Psoas muscle (tissue), 8 donors: ENCODE data around the gene TBC1D32. TPM values are rescaled to one million over a fixed set of nuclear protein-coding genes. Genes with fewer than 3 reads are reported as not detected.
"Not testable (repeated sequence)": the region's sequence is repeated elsewhere in the genome, so short reads cannot be mapped to it uniquely, and the experiment has no call there.

ENCODE experiments used
- ATAC-seq, 4 donors: fragments of 200-7000 bp; cut with Tn5 transposase; one replicate each; pipeline ENCODE4 v1.9.1; 2020; ENCODE audit warnings: moderate library complexity in 3 of 4, mild to moderate bottlenecking in 2 of 4
- DNase-seq, 2 donors: peaks; one replicate each; pipeline ENCODE4 v3.0.0-alpha.2; 2020
- H3K27ac ChIP-seq: fragments of 200-600 bp; one replicate; pipeline ENCODE4 v1.8.0; 2022
- H3K27me3 ChIP-seq, 3 donors: fragments of 200-600 bp in 1 of 3; one replicate each; pipeline versions ENCODE4 v1.6.1 to v1.8.0; 2013 to 2022; ENCODE audit warnings: low read length in 2 of 3, mild to moderate bottlenecking in 2 of 3, moderate library complexity in 1 of 3; ENCODE audit not compliant: insufficient read depth in 3 of 3
- H3K36me3 ChIP-seq, 2 donors: fragments of 200-600 bp in 1 of 2; one replicate each; pipeline versions ENCODE4 v1.6.1 to v1.8.0; 2013 to 2022; ENCODE audit warnings: low read depth in 1 of 2, mild to moderate bottlenecking in 1 of 2, moderate library complexity in 1 of 2; ENCODE audit not compliant: insufficient read depth in 1 of 2
- H3K4me1 ChIP-seq: fragments of 200-600 bp; one replicate; pipeline ENCODE4 v1.8.0; 2022
- H3K4me3 ChIP-seq: fragments of 200-600 bp; one replicate; pipeline ENCODE4 v1.8.0; 2022; ENCODE audit warnings: mild to moderate bottlenecking
- H3K9me3 ChIP-seq: fragments of 200-600 bp; one replicate; pipeline ENCODE4 v1.8.0; 2022
- WGBS, 3 donors: extraction: QIAGEN DNeasy Blood & Tissue Kit; methylation state at CpG; one replicate each; pipeline versions ENCODE4 v1.1.6 to v1.1.7; 2013; 5-methylcytosine and 5-hydroxymethylcytosine counted together
- intact Hi-C, 2 donors: fragments of 100-400 bp; cut with DNase I; formaldehyde crosslinking; loops; one replicate each; pipeline versions ENCODE4 v1.11.0 to v1.14.2; 2022
- polyA plus RNA-seq, 3 donors: library from polyadenylated mRNA; stranded (reverse); fragments of 200-250 nt; gene quantifications; one replicate each; pipeline ENCODE4 v1.2.3, GENCODE V29; 2013
- total RNA-seq, 4 donors: library from RNA; stranded (reverse); fragmentation: NEBNext Ultra II Directional in 2 of 4; extraction: Animal tissue kit (Norgen Biotek cat#: 25700) in 2 of 4; gene quantifications; one replicate each; pipeline versions ENCODE4 v1.2.1 to v1.2.4, GENCODE V29; 2021 to 2023
- TF ChIP-seq, protein P1 (sequence below): fragments of 200-600 bp; IDR thresholded peaks from one replicate; pipeline ENCODE4 v1.8.0; 2022; ENCODE audit warnings: antibody characterized with exemption
- donor health status: healthy with polysubstance abuse.
- donor health status: DM: no; HTN: no; CAD: no; lungs with moderate emphysema.
- donor health status: Bipolar disorder and iron deficiency.
- donor health status: healthy.
- donor health status: DM: yes; HTN: yes; CAD: no.
- donor health status: DM: no; HTN: no; CAD: no.
- donor health status: DM: no; HTN: no; CAD: no.
- donor health status: DM: yes; HTN: yes; CAD: no.

The TBC1D32 gene
- total and polyA plus RNA-seq, 7 donors, result 0.29 to 1.8 (median 0.45) TPM

DNA sequence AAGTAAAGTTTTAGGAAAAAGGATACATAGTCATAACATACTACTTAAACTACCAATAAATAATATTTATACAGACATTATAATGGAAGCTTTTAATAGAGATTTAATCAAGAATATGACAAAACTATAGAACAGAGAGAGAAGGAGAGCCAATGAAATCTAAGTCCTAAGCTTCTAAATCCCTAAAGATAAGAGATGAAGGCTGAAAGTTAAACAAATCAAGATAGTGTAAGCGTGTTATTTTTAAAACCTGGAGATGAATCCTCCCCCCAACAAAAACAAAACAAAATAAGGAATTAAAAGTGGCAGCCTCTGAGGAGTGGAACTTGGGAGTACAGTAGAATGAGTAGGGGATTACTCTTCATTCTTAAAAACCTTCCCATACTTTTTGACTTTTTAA lies 145.9 kb downstream of the TBC1D32 start:
- no peak overlapping the region for H3K4me3 ChIP-seq
- intact Hi-C loops, result no loop called here
- DNase-seq, result no peak
- 80 to 90% (median 84%) methylated on average over 1 of the region's 1 CpG for WGBS, 3 donors
- H3K36me3 ChIP-seq, result no peaks in the 10 kb centered on the region
- no peak overlapping the region for H3K27ac ChIP-seq
- TF ChIP-seq, protein P1, sequence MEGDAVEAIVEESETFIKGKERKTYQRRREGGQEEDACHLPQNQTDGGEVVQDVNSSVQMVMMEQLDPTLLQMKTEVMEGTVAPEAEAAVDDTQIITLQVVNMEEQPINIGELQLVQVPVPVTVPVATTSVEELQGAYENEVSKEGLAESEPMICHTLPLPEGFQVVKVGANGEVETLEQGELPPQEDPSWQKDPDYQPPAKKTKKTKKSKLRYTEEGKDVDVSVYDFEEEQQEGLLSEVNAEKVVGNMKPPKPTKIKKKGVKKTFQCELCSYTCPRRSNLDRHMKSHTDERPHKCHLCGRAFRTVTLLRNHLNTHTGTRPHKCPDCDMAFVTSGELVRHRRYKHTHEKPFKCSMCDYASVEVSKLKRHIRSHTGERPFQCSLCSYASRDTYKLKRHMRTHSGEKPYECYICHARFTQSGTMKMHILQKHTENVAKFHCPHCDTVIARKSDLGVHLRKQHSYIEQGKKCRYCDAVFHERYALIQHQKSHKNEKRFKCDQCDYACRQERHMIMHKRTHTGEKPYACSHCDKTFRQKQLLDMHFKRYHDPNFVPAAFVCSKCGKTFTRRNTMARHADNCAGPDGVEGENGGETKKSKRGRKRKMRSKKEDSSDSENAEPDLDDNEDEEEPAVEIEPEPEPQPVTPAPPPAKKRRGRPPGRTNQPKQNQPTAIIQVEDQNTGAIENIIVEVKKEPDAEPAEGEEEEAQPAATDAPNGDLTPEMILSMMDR, result no peak
- no peak for ATAC-seq
- no peaks in the 10 kb centered on the region for H3K4me1 ChIP-seq
- H3K9me3 ChIP-seq, result no peaks in the 10 kb centered on the region
- no peaks in the 10 kb centered on the region for H3K27me3 ChIP-seq

DNA sequence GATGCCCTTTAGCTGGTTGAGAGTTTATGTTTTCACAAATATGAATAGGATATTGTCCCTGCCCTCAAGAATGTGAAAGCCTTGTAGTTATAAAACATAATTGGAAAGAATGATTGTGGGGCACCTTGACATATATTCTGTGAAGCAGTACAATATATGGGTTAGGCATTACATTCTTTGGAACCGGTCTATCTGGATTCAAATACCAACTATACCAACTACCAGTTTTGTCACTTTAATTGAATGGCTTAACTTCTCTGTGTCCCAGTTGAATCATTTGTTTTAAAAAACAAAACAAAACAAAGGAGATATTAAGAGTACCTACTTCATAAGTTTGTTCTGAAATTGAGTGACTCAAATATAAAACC lies 146.5 kb downstream of the TBC1D32 start:
- no peaks in the 10 kb centered on the region for H3K27me3 ChIP-seq
- 89 to 97% (median 92%) methylated on average over 1 of the region's 1 CpG for WGBS, 3 donors
- no peaks in the 10 kb centered on the region for H3K4me1 ChIP-seq
- H3K9me3 ChIP-seq, result no peaks in the 10 kb centered on the region
- no peak overlapping the region for H3K4me3 ChIP-seq
- no peaks in the 10 kb centered on the region for H3K36me3 ChIP-seq
- H3K27ac ChIP-seq, result no peak overlapping the region
- intact Hi-C loops, result no loop called here
- TF ChIP-seq, protein P1, result no peak
- no peak for ATAC-seq
- DNase-seq, result no peak

DNA sequence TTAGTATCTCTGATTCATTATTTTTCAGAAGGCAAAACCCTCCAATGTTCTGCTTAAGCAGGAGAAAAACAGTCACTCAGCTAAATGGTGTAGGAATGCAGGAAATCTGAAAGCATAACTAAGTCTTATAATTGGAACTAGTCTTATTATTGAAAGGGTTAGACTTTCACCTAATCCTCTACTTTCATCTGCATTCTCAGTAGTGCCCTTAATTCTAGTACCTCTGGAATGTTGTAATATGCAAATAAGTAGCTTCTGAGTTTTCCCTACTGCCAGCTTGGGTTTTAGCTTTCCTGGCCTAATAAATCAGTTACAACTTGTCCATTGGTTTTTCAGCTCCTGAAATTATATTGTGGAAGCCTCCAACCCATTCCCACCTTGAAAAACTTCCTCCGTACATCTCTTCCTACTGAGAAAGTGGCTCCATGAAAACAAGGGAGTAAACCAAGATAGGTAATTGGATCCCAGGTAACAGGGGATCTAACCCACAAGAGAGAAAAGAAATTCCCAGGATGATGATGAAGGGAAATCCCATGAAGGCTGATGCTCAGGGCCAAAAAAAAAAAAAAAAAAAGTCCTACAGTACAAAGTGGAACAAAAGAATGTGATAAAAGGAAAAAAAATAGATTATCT lies 147.0 kb downstream of the TBC1D32 start:
- TF ChIP-seq, protein P1, result no peak
- DNase-seq, result no peak
- H3K27me3 ChIP-seq, result no peaks in the 10 kb centered on the region
- no peak overlapping the region for H3K27ac ChIP-seq
- intact Hi-C loops, result no loop called here
- no peaks in the 10 kb centered on the region for H3K36me3 ChIP-seq
- 91 to 94% (median 92%) methylated on average over 1 of the region's 1 CpG for WGBS, 3 donors
- no peaks in the 10 kb centered on the region for H3K9me3 ChIP-seq
- H3K4me1 ChIP-seq, result no peaks in the 10 kb centered on the region
- no peak for ATAC-seq
- H3K4me3 ChIP-seq, result no peak overlapping the region

DNA sequence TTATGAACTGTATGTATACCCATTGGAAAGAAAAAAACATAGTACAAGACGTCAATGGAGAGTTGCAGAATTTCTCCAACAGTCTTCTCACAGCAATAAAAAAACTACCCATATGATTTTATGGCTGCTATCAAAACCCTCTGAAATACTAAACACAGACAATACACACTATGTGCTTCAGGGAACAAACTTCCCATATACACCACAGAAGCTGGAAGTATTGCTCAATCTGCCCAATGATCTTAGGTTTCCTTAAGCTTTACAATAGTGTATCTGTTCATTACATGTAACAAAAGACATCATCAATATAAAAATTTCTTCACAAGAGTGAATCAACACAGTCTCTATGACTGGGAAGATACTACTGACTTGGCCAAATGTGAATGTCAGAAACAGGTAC lies 150.5 kb downstream of the TBC1D32 start:
- intact Hi-C loops, result no loop called here
- no peak for DNase-seq
- Histone ChIP-seq H3K4me1 (no peaks in the 10 kb centered on the region), H3K27ac (no peak overlapping the region), H3K4me3 (no peak overlapping the region), H3K36me3 (no peaks in the 10 kb centered on the region), H3K27me3 (no peaks in the 10 kb centered on the region), H3K9me3 (no peaks in the 10 kb centered on the region)
- 78 to 95% (median 94%) methylated on average over 1 of the region's 1 CpG for WGBS, 3 donors
- no peak for ATAC-seq
- TF ChIP-seq, protein P1, result no peak

DNA sequence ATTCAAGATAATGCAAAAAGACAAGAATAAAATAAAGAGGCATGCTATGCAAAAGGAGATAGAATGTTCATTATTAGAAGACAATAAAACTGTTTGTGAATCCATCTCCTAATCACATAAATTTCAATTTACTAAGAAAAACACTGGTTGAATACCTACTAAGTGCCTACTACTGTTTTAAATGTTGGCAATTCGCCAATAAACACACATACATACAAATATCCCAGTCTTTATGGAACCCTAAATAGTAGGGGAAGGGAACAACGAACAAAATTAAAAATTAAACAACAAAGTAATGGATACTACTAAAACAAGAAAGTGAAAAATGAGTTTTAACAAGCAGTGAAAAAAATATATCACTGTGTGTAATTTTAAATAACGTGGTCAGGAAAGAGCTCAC lies 158.5 kb downstream of the TBC1D32 start:
- Histone ChIP-seq H3K36me3 (no peaks in the 10 kb centered on the region), H3K4me3 (no peak overlapping the region), H3K4me1 (no peaks in the 10 kb centered on the region), H3K9me3 (no peaks in the 10 kb centered on the region), H3K27ac (no peak overlapping the region), H3K27me3 (no peaks in the 10 kb centered on the region)
- ATAC-seq, result no peak
- intact Hi-C loops, result no loop called here
- 85 to 91% (median 89%) methylated on average over 3 of the region's 3 CpGs for WGBS, 3 donors
- DNase-seq, result no peak
- TF ChIP-seq, protein P1, result no peak

DNA sequence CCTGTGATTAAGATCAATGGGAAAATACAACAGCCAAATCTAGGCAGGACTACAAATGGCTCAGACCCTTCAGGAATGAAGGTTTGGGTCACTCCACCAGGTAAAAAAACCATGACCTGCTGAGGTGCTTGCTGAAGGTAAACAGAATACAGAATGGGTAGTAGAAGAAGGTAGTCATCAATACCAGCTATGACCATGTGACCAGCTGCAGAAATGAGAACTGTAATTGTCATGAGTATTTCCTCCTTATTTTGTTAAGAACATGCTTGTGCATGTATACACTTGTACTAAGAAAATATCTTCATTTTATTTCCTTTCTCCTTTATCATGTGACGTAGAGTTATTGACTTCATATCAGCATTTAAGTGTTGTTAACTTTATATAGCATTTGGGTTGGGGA lies 161.8 kb downstream of the TBC1D32 start:
- ATAC-seq, intact Hi-C loops: not testable (repeated sequence)

More for the DNA sequence above, 161.8 kb downstream of the TBC1D32 start:
- not testable (repeated sequence) for H3K4me3 ChIP-seq, H3K27ac ChIP-seq, H3K4me1 ChIP-seq, H3K9me3 ChIP-seq, DNase-seq, H3K36me3 ChIP-seq, H3K27me3 ChIP-seq
- WGBS, 3 donors, result 99 to 100% (median 100%) methylated on average over 1 of the region's 1 CpG
